GM19452 (cell line): ENCODE data around the gene BEST2.
A peak's percentile ranks its signal among the peaks of the same experiment; 100 is the strongest.
"Not testable (repeated sequence)": the region's sequence is repeated elsewhere in the genome, so short reads cannot be mapped to it uniquely, and the experiment has no call there.

Source experiments
- ATAC-seq: cut with Tn5 transposase; IDR thresholded peaks from one replicate; pipeline ENCODE4 v1.9.1; 2021; ENCODE audit not compliant: unreplicated experiment

Gene BEST2

DNA sequence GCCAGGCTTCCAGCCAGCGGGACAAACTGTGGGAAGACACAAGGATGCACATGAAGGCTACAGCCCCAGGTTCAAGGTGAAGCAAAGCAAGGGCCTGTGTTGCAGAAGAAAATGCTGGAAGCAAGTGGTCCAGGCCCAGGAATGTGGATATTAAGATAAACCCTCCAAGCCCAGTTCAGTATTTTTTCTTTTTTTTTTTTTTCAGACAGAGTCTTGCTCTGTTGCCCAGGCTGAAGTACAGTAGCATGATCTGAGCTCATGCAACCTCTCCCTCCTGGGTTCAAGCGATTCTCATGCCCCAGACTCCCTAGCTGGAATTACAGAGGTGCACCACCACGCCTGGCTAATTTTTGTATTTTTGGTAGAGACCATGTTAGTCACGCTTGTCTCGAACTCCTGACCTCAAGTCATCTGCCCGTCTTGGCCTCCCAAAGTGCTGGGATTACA is 45.6 kb downstream of the BEST2 start:
- ATAC-seq, result no peak

- ATAC-seq, result not testable (repeated sequence)
These were observed 46.0 kb downstream of the BEST2 start for GRCh38 chr19:12797607-12798006.

GRCh38 chr19:12799742-12800465 is 48.3 kb downstream of the BEST2 start:
- ATAC-seq, result no peak

DNA sequence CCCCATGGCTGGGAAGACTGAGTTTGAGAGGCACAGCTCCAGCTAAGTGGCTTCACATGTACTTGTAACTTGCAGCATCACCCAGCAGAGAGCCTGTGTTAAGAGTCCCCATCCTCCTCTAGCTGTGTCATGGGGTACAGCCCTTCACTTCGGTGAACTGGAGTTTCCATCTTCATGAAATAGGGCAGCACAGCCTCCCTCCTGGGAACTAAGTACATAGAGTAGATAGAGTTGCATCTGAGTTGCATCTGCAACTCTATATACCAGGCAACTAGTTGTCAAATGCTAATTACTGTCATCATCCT is 48.8 kb downstream of the BEST2 start:
- ATAC-seq, result no peak

- ATAC-seq, result no peak
These were observed 49.4 kb downstream of the BEST2 start for GRCh38 chr19:12800923-12801465.

DNA sequence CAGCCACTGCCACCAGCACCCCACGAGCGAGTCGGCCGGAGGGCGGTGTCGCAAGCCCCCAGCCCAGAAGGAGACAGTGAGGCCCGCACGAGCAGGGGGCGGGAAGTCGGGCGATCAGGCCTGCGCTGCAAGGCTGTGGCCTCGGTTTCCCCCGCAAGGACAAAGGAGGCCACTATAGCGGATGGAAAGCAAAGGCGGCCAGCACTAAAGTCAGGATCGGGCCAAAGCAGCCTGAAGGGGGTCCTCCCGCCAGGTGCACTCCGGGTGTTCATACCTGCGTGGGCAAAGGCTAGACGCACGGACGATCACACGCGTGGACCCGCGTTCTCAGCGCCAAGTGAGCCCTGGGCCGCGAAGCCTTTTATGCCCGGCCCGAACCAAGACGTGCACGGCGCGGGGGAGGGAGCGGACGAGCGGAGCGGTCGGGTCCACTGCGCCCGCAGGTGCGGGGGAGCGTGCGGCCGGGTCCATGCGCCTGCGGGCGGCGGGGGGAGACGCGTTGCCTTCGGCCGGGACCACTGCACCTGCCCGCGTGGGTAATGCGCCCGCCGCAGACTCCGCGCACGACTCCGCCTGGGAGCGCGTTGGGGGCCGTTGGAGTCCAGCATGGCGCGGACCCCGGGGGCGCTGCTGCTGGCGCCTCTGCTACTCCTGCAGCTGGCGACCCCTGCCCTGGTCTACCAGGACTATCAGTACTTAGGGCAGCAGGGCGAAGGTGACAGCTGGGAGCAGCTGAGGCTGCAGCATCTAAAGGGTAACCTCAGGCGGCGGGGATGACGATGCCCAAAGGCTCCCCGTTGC is 50.1 kb downstream of the BEST2 start, which contains the start of the genes PRDX2 and THSD8:
Gene PRDX2, minus strand, starts transcription at position 335 of the 801 bp plus-strand sequence. CDS start 539 bp downstream, outside the sequence.
Gene THSD8, plus strand, starts transcription at position 604 of the 801 bp plus-strand sequence. Its CDS starts 3 bp downstream, at position 607.
- ATAC-seq, result no peak

GRCh38 chr19:12802267-12803106 is 50.9 kb downstream of the BEST2 start:
- no peak for ATAC-seq

GRCh38 chr19:12804051-12804450 is 52.5 kb downstream of the BEST2 start:
- ATAC-seq, result no peak

- peak; percentile 83 for ATAC-seq
These were observed 54.9 kb downstream of the BEST2 start, which contains the start of gene RNASEH2A for GRCh38 chr19:12806242-12807081. Gene RNASEH2A (plus strand): TSS chr19:12806584. CDS start chr19:12806674, 90 bp downstream.
